ENCODE data around the gene INPP4A.

Gene INPP4A

GRCh38 chr2:98505311-98505808, 60.7 kb downstream of the INPP4A start:
- Histone ChIP-seq H3K36me3 (ENCODE audit: insufficient read depth, low read depth, low read length) (no peaks in the 10 kb centered on the region), H3K9ac (ENCODE audit: low read depth, low read length) (no peak overlapping the region), H3K4me1 (ENCODE audit: insufficient read depth, low read length) (0 out of 2 replicates have a peak, but pooled peaks cover 7% of the 10 kb centered on the region), H3K9me3 (ENCODE audit: insufficient read depth, low read depth, low read length) (no peaks in the 10 kb centered on the region), H3K27ac (ENCODE audit: low read length) (no peak overlapping the region), H3K27me3 (ENCODE audit: insufficient read depth, low read length) (no peaks in the 10 kb centered on the region), H3K4me3 (ENCODE audit: low read length) (no peak overlapping the region)

- no peak overlapping the region for H3K9ac ChIP-seq (ENCODE audit: low read depth, low read length)
Measured at GRCh38 chr2:98505971-98506664, 61.5 kb downstream of the INPP4A start.

DNA sequence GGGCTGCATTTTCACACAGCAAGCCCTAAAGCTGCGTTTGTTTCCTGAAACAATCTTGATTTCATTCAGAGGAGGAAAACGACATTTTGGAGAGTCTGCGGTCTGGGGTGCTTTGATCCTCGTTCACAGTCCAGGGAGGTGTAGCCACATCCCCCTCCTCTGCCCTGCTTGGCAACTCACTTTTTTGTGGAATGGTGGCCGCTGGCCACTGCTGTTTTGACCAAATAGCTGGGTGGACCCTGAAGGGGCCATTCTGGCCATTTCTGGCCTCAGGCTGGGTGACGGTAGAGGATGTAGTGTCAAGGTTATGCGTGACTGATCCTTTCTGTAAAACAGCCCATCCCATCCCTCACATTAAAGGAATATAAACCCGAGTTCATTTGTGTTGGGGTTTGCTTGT, 62.2 kb downstream of the INPP4A start:
- no peaks in the 10 kb centered on the region for H3K9me3 ChIP-seq (ENCODE audit: insufficient read depth, low read depth, low read length)
- 0 out of 2 replicates have a peak, but pooled peaks cover 7% of the 10 kb centered on the region for H3K4me1 ChIP-seq (ENCODE audit: insufficient read depth, low read length)
- H3K36me3 ChIP-seq (ENCODE audit: insufficient read depth, low read depth, low read length) = no peaks in the 10 kb centered on the region
- no peaks in the 10 kb centered on the region for H3K27me3 ChIP-seq (ENCODE audit: insufficient read depth, low read length)
- H3K4me3 ChIP-seq (ENCODE audit: low read length) = no peak overlapping the region
- no peak overlapping the region for H3K27ac ChIP-seq (ENCODE audit: low read length)
- H3K9ac ChIP-seq (ENCODE audit: low read depth, low read length) = no peak overlapping the region

More at GRCh38 chr2:98505971-98506664, 61.5 kb downstream of the INPP4A start:
- Histone ChIP-seq H3K9me3 (ENCODE audit: insufficient read depth, low read depth, low read length) (no peaks in the 10 kb centered on the region), H3K36me3 (ENCODE audit: insufficient read depth, low read depth, low read length) (no peaks in the 10 kb centered on the region), H3K27me3 (ENCODE audit: insufficient read depth, low read length) (no peaks in the 10 kb centered on the region), H3K4me1 (ENCODE audit: insufficient read depth, low read length) (0 out of 2 replicates have a peak, but pooled peaks cover 7% of the 10 kb centered on the region), H3K27ac (ENCODE audit: low read length) (no peak overlapping the region), H3K4me3 (ENCODE audit: low read length) (no peak overlapping the region)

GRCh38 chr2:98507461-98507860, 62.8 kb downstream of the INPP4A start:
- Histone ChIP-seq H3K27me3 (ENCODE audit: insufficient read depth, low read length) (no peaks in the 10 kb centered on the region), H3K4me1 (ENCODE audit: insufficient read depth, low read length) (0 out of 2 replicates have a peak, but pooled peaks cover 1% of the 10 kb centered on the region), H3K4me3 (ENCODE audit: low read length) (no peak overlapping the region), H3K9me3 (ENCODE audit: insufficient read depth, low read depth, low read length) (no peaks in the 10 kb centered on the region), H3K36me3 (ENCODE audit: insufficient read depth, low read depth, low read length) (no peaks in the 10 kb centered on the region), H3K9ac (ENCODE audit: low read depth, low read length) (no peak overlapping the region), H3K27ac (ENCODE audit: low read length) (no peak overlapping the region)

GRCh38 chr2:98507891-98508708, 63.4 kb downstream of the INPP4A start:
- no peak overlapping the region for H3K4me3 ChIP-seq (ENCODE audit: low read length)
- H3K27me3 ChIP-seq (ENCODE audit: insufficient read depth, low read length) = no peaks in the 10 kb centered on the region
- H3K36me3 ChIP-seq (ENCODE audit: insufficient read depth, low read depth, low read length) = no peaks in the 10 kb centered on the region
- H3K27ac ChIP-seq (ENCODE audit: low read length) = no peak overlapping the region
- no peak overlapping the region for H3K9ac ChIP-seq (ENCODE audit: low read depth, low read length)
- H3K4me1 ChIP-seq (ENCODE audit: insufficient read depth, low read length) = no peaks in the 10 kb centered on the region
- no peaks in the 10 kb centered on the region for H3K9me3 ChIP-seq (ENCODE audit: insufficient read depth, low read depth, low read length)

DNA sequence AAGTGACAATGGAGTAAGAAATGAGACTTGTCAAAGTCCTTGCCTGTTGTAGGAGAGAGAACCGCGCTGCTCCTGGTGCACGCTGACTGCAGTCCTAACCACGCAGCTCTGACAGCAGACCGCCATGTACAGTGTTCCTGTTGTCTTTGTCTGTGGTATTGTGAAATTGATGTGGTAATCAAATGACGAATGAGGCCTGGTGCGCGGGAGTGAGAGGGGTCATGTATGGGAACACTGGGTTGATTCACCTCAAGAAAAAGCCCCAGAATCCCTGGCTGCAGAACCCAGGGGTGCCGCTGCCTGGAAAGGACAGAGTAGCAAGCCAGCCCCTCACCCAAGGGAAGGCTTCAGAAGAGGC, 64.0 kb downstream of the INPP4A start:
- Histone ChIP-seq H3K9me3 (ENCODE audit: insufficient read depth, low read depth, low read length) (no peaks in the 10 kb centered on the region), H3K9ac (ENCODE audit: low read depth, low read length) (no peak overlapping the region), H3K36me3 (ENCODE audit: insufficient read depth, low read depth, low read length) (no peaks in the 10 kb centered on the region), H3K4me3 (ENCODE audit: low read length) (no peak overlapping the region), H3K4me1 (ENCODE audit: insufficient read depth, low read length) (no peaks in the 10 kb centered on the region), H3K27ac (ENCODE audit: low read length) (no peak overlapping the region), H3K27me3 (ENCODE audit: insufficient read depth, low read length) (no peaks in the 10 kb centered on the region)

DNA sequence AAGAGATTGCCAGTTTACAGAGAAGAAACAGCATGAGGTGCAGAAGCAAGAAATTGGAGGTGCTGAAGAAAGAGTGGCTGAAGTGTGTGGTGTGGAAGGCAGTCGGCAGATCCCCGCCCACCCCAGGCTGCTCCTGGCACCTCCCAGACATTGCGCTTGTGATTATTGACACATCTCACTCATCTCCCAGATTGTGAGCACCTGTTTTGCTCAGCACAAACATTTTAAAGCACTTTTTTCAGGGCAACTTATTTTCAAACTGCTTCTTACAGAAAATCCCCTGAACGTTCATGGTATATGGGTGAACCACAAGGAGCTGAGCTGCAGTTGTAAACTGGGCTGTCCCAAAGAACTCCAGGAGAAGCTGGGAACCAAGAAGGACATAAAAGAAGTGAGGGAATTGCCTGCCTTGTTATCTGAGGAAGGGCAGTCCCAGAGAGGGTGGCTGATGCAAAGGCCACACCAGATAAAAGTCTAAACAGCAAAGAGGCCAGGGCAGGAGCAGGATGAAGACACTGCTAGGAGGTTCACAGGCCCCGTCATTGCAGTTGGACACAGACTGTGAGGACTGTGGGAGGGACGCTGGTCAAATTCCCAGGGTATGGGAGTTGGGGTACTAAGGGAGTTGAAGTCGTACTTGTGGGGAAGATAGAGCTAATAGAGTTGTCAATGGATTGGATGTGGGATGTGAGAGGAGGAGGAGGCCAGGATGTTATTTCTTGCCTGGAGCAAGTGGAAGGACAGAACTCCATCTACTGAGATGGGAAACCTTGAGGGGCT, 65.1 kb downstream of the INPP4A start:
- no peaks in the 10 kb centered on the region for H3K9me3 ChIP-seq (ENCODE audit: insufficient read depth, low read depth, low read length)
- no peak overlapping the region for H3K9ac ChIP-seq (ENCODE audit: low read depth, low read length)
- no peaks in the 10 kb centered on the region for H3K36me3 ChIP-seq (ENCODE audit: insufficient read depth, low read depth, low read length)
- no peak overlapping the region for H3K27ac ChIP-seq (ENCODE audit: low read length)
- no peaks in the 10 kb centered on the region for H3K27me3 ChIP-seq (ENCODE audit: insufficient read depth, low read length)
- H3K4me3 ChIP-seq (ENCODE audit: low read length) = no peak overlapping the region
- H3K4me1 ChIP-seq (ENCODE audit: insufficient read depth, low read length) = peaks cover 1% of the 10 kb centered on the region; the same call in 1 of the 2 replicates

- Histone ChIP-seq H3K9ac (ENCODE audit: low read depth, low read length) (no peak overlapping the region), H3K4me3 (ENCODE audit: low read length) (no peak overlapping the region), H3K36me3 (ENCODE audit: insufficient read depth, low read depth, low read length) (no peaks in the 10 kb centered on the region), H3K9me3 (ENCODE audit: insufficient read depth, low read depth, low read length) (no peaks in the 10 kb centered on the region), H3K27ac (ENCODE audit: low read length) (no peak overlapping the region), H3K4me1 (ENCODE audit: insufficient read depth, low read length) (peaks cover 5% of the 10 kb centered on the region; the same call in 1 of the 2 replicates), H3K27me3 (ENCODE audit: insufficient read depth, low read length) (no peaks in the 10 kb centered on the region)
Measured at GRCh38 chr2:98510322-98510662, 65.6 kb downstream of the INPP4A start.

GRCh38 chr2:98511981-98512380, 67.3 kb downstream of the INPP4A start:
- no peak overlapping the region for H3K4me3 ChIP-seq (ENCODE audit: low read length)
- no peak overlapping the region for H3K27ac ChIP-seq (ENCODE audit: low read length)
- no peaks in the 10 kb centered on the region for H3K27me3 ChIP-seq (ENCODE audit: insufficient read depth, low read length)
- H3K9ac ChIP-seq (ENCODE audit: low read depth, low read length) = no peak overlapping the region
- H3K36me3 ChIP-seq (ENCODE audit: insufficient read depth, low read depth, low read length) = no peaks in the 10 kb centered on the region
- H3K4me1 ChIP-seq (ENCODE audit: insufficient read depth, low read length) = peaks cover 5% of the 10 kb centered on the region; the same call in 1 of the 2 replicates
- no peaks in the 10 kb centered on the region for H3K9me3 ChIP-seq (ENCODE audit: insufficient read depth, low read depth, low read length)

DNA sequence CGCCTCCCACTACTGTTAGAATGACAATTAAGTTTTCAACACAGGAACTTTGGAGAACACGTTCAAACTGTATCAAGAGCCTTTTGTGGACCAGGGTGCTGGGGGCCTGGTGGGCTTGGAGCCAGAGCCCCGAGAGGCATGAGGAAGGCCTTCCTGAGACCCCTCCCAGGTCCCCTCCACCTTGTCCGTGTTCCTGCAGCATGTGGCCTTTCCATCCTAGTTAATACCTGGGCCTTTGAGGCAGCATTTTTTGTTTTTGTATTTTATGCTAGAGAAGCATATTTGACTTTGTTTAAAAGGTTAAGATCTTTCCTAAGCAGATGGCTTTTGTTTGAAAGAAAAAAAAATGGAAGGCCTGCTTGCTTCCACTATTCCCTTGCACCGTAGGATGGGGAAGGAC, 68.0 kb downstream of the INPP4A start:
- Histone ChIP-seq H3K36me3 (ENCODE audit: insufficient read depth, low read depth, low read length) (no peaks in the 10 kb centered on the region), H3K27me3 (ENCODE audit: insufficient read depth, low read length) (no peaks in the 10 kb centered on the region), H3K4me1 (ENCODE audit: insufficient read depth, low read length) (peaks cover 5% of the 10 kb centered on the region; the same call in 1 of the 2 replicates)

DNA sequence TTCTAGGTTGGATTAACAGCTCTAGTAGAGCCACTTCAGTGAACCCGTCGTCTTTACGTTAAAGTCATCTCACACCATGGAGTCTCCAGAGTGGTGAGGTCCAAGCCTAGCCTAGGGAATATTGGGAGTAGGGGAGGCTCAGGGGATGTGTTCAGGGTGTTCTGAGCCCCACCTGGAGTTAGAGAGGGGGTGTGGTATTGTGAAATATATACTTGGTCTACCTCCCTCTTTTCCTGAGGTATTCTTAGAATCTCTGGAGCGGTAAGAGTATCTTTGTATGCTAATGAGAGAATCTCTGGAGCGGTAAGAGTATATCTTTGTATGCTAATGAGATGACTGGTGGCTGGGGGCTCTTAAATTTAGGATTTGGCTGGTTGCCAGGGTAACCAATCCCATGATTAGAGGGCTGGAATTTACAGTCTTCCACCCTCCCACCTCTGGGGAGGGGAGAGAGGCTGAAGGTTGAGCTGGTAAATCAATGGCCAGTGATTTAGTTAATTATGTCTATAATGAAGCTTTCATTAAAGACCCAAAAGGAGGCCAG, 69.5 kb downstream of the INPP4A start:
- H3K27ac ChIP-seq (ENCODE audit: low read length) = no peak overlapping the region
- no peaks in the 10 kb centered on the region for H3K9me3 ChIP-seq (ENCODE audit: insufficient read depth, low read depth, low read length)
- H3K9ac ChIP-seq (ENCODE audit: low read depth, low read length) = no peak overlapping the region
- H3K4me1 ChIP-seq (ENCODE audit: insufficient read depth, low read length) = peaks cover 5% of the 10 kb centered on the region; the same call in 1 of the 2 replicates
- H3K4me3 ChIP-seq (ENCODE audit: low read length) = no peak overlapping the region
- H3K27me3 ChIP-seq (ENCODE audit: insufficient read depth, low read length) = no peaks in the 10 kb centered on the region
- no peaks in the 10 kb centered on the region for H3K36me3 ChIP-seq (ENCODE audit: insufficient read depth, low read depth, low read length)

More for the DNA sequence above, 68.0 kb downstream of the INPP4A start:
- no peaks in the 10 kb centered on the region for H3K9me3 ChIP-seq (ENCODE audit: insufficient read depth, low read depth, low read length)
- H3K27ac ChIP-seq (ENCODE audit: low read length) = no peak overlapping the region
- H3K9ac ChIP-seq (ENCODE audit: low read depth, low read length) = no peak overlapping the region
- no peak overlapping the region for H3K4me3 ChIP-seq (ENCODE audit: low read length)
